Daoy (cell line): ENCODE results near the gene CFH. TPM values are rescaled to one million over a fixed set of nuclear protein-coding genes. Genes with fewer than 3 reads are reported as not detected.
A peak's percentile ranks its signal among the peaks of the same experiment; 100 is the strongest.
"Not testable (repeated sequence)": the region's sequence is repeated elsewhere in the genome, so short reads cannot be mapped to it uniquely, and the experiment has no call there.

Experiments used
- DNase-seq: peaks from one replicate; pipeline ENCODE4 v3.0.0-alpha.2; 2015; ENCODE audit warnings: low read depth
- total RNA-seq: library from RNA; depleted of rRNA; stranded (reverse); fragments of >200 nt; shearing (Covaris generic); gene quantifications from 2 replicates; pipeline ENCODE4 v1.2.3, GENCODE V29; 2014; rRNA removed

CFH gene
- 3.8 and 4.4 TPM in 2 replicates for total RNA-seq

GRCh38 chr1:196651637-196652215, at the start of gene CFH:
TSS of gene CFH (plus strand) at chr1:196652043. CDS start at chr1:196652118, 75 bp downstream.
- peak; percentile 34 for DNase-seq

DNA sequence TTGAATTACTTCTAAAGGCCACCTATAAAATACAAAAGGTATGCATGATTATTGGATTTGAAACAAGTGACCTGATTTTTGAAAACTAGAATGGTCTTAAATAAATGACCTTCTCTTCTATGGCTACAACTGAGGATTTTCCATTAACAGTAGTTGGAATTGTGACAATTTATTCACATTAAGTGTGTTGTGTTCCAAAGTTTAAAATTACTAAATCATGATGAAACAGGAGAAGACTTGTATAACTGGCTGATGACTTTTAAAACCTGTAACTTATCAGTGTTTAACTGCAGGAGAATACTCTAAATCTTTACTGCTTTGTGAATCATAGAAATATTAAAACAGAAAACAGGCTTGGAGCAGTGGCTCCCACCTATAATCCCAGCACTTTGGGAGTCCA, 48.2 kb upstream of the CFH start:
- DNase-seq, result no peak

GRCh38 chr1:196607981-196608380, 43.9 kb upstream of the CFH start:
- peak; percentile 8 for DNase-seq

- DNase-seq, result peak; percentile 65
Observed at GRCh38 chr1:196608390-196609369, 43.2 kb upstream of the CFH start, which contains the start of gene KCNT2. TSS of gene KCNT2 (minus strand) at chr1:196608440. CDS start at chr1:196608309, 131 bp downstream.

DNA sequence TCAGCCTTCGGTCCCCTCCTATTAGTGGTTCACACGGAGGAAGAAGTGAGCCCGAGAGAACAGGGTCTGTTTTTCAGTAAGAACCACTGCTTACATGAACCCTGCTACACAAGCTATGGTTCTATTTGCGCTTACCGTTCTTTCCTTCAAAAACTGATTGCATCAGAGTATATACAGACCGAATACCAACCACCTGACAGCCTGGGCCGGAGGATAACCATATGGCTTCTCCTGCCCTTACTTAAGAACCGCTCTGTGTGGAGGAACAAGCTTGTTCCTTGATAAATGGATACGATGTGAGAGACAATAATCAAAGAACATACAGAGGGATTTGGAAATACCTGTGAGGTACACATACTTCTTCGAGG, 42.5 kb upstream of the CFH start:
- no peak for DNase-seq

GRCh38 chr1:196611873-196612272, 40.0 kb upstream of the CFH start:
- no peak for DNase-seq

DNA sequence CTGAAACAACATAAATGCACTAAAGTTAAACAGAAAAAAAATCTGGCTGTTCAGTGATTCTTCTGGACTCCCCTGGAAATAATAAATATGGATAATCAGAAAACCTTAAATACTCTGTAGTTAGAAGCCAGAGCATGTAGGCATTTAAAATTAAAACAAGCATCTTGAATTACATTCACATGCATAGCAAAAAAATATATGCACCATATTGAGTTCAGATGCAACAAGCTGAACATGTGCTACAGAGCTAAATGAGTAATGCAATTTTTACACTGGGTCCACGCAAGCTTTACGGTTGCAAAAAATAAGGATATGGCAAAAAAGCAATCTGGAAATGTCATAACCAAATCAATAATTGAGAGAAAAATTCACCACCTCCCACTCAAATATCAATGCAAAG, 32.1 kb upstream of the CFH start:
- DNase-seq, result no peak

- no peak for DNase-seq
Observed at GRCh38 chr1:196623079-196623478, 28.8 kb upstream of the CFH start.

DNA sequence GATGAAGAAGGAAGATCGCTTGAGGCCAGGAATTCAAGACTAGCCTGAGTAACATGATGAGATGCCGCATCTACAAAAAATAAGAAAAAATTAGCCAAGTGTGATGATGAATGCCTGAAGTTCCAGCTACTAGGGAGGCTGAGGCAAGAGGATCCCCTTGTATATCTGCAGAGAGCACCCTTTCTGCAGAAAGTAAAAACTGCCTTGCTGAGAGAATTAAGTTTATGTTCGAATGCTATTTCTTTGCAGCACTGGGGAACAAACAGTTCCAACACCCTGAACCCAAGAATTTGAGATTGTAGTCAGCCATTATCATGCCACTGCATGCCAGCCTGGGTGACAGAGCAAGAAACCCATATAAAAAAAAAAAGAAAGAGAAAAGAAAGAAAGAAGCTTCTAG, 23.0 kb upstream of the CFH start:
- no peak for DNase-seq

DNA sequence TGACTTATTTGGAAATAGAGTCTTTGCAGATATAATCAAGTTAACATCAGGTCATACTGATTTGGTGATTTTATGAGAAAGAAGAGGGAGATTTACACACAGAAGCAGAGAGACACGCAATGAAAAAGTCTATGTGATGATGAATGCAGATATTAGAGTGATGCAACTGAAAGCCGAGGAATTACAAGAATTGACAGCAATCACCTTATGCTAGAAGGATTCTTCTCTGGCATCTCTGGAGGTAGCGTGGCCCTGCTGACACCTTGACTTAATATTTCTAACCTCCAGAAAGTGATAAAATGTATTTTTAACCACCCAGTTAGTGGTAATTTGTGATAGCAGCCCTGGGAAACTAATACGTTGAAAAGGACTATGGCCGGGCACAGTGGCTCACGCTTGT, 14.2 kb upstream of the CFH start:
- no peak for DNase-seq

- DNase-seq, result no peak
Observed at GRCh38 chr1:196638466-196638865, 13.4 kb upstream of the CFH start.

GRCh38 chr1:196639291-196639690, 12.6 kb upstream of the CFH start:
- DNase-seq, result not testable (repeated sequence)

GRCh38 chr1:196640976-196641375, 10.9 kb upstream of the CFH start:
- DNase-seq, result no peak

GRCh38 chr1:196649990-196650389, 1.9 kb upstream of the CFH start:
- DNase-seq, result no peak

DNA sequence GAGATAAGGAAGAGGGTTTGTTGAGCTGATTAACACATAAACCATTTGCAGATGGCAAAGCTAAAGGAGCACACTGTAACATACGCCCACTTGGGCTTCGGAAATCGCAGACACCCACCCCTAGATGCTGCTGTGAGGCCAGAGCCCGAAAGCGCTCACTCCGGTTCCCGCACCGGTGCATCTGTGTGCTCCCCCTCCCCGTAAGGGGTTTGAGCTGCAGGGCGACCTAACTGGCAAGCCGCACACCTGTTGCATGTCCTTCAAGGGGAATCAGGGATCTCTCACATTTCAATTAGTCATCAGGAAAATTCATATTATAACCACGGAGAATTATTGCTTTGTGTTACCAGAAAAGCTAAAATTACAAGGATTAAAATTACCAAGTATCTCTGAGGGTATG, 1.4 kb upstream of the CFH start:
- DNase-seq, result no peak

DNA sequence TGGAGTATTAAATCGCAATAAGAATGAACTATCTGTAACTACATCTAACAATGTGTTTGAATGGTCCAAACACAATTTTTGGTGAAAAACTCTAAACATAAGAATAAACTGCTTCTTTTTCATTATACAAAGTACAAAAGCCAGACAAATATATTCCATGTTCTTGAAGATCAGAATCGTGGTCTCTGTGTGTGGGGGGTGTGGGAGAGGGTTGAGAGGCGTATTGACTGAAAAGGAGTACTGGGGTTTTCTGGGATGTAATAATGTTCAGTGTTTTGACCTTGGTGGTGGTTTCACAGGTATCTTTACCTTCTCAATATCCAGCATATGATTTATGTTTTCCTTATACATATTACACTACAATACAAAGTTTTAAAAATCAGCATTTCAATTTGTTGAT, 764 bp upstream of the CFH start:
- DNase-seq, result no peak

GRCh38 chr1:196654271-196654670, 2.4 kb downstream of the CFH start:
- no peak for DNase-seq

DNA sequence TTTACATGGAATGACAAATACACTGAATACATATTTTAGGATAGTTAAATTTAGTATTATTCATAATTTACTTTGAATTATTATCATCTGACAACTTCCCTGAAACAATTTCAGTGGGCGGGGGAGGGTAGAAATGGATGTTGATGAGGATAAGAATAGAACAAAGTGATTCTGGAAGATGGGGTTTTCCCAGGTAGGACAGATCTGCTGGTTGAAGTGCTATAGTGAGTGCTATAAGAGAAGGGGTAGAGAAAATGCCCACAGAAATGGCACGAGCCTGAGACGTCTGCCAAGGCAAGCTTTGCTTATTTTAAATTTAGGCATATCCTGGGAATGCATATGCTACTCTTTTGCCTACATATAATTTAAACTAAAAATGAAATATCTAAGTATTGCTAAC, 3.2 kb downstream of the CFH start:
- no peak for DNase-seq

- no peak for DNase-seq
Observed at GRCh38 chr1:196655494-196655893, 3.7 kb downstream of the CFH start.

DNA sequence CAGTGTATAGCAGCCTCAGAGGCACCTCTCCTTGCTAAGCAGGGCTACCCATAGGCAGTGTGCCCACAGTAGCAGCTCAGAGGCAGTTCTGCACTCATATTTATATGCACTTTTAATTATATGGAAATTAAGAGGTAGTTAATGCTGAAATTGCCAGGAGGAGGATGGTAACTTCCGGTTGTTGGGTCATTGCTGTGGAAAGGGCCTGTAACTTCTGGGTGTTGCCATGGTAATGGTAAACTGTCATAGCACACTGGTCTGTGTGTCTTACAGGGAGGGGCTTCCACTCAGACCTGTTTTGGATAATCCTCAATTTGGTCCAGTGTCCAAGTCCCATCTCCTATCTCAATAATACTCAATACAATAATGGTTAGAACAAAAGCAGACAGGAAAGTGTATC, 7.6 kb downstream of the CFH start:
- DNase-seq, result no peak

- DNase-seq, result no peak
Observed at GRCh38 chr1:196660272-196660671, 8.4 kb downstream of the CFH start.

- no peak for DNase-seq
Observed at GRCh38 chr1:196660852-196661251, 9.0 kb downstream of the CFH start.

- no peak for DNase-seq
Observed at GRCh38 chr1:196661345-196661744, 9.5 kb downstream of the CFH start.
